ENCODE data around the gene DGKH.
"Not testable (repeated sequence)": the region's sequence is repeated elsewhere in the genome, so short reads cannot be mapped to it uniquely, and the experiment has no call there.

Gene DGKH

GRCh38 chr13:42063105-42063504 is 14.7 kb downstream of the DGKH start:
- no peak overlapping the region for H3K4me3 ChIP-seq (ENCODE audit: low read depth, low read length)
- TF ChIP-seq CTCF (IDR thresholded peaks at IDR 0.05; ENCODE audit: low read depth, low read length) = no peak

- H3K4me3 ChIP-seq (ENCODE audit: low read depth, low read length) = no peak overlapping the region
- TF ChIP-seq CTCF (IDR thresholded peaks at IDR 0.05; ENCODE audit: low read depth, low read length) = no peak
Measured at GRCh38 chr13:42064259-42064658, 15.8 kb downstream of the DGKH start.

- TF ChIP-seq CTCF (IDR thresholded peaks at IDR 0.05; ENCODE audit: low read depth, low read length) = no peak
- H3K4me3 ChIP-seq (ENCODE audit: low read depth, low read length) = no peak overlapping the region
Measured at GRCh38 chr13:42064966-42065365, 16.5 kb downstream of the DGKH start.

GRCh38 chr13:42065414-42065813 is 17.0 kb downstream of the DGKH start:
- TF ChIP-seq CTCF (IDR thresholded peaks at IDR 0.05; ENCODE audit: low read depth, low read length) = no peak
- no peak overlapping the region for H3K4me3 ChIP-seq (ENCODE audit: low read depth, low read length)

GRCh38 chr13:42066542-42066941 is 18.1 kb downstream of the DGKH start:
- no peak overlapping the region for H3K4me3 ChIP-seq (ENCODE audit: low read depth, low read length)
- TF ChIP-seq CTCF (IDR thresholded peaks at IDR 0.05; ENCODE audit: low read depth, low read length) = no peak

GRCh38 chr13:42068886-42069285 is 20.4 kb downstream of the DGKH start:
- no peak overlapping the region for H3K4me3 ChIP-seq (ENCODE audit: low read depth, low read length)
- no peak for TF ChIP-seq CTCF (IDR thresholded peaks at IDR 0.05; ENCODE audit: low read depth, low read length)

GRCh38 chr13:42070599-42070998 is 22.2 kb downstream of the DGKH start:
- H3K4me3 ChIP-seq (ENCODE audit: low read depth, low read length) = not testable (repeated sequence)

GRCh38 chr13:42071179-42071578 is 22.7 kb downstream of the DGKH start:
- H3K4me3 ChIP-seq (ENCODE audit: low read depth, low read length) = not testable (repeated sequence)
